ENCODE measurements around the gene CNTNAP2.
"Not testable (repeated sequence)": the region's sequence is repeated elsewhere in the genome, so short reads cannot be mapped to it uniquely, and the experiment has no call there.

Gene CNTNAP2

GRCh38 chr7:148288592-148289151 is 2172.1 kb downstream of the CNTNAP2 start:
- H3K27me3 ChIP-seq (replicated peaks in 2 of 5; ENCODE audit: control insufficient read depth in 4 of 5, insufficient read depth in 5 of 5, low read length in 4 of 5) = no peaks in the 10 kb centered on the region
- H3K9me3 ChIP-seq (ENCODE audit: control extremely low read depth in 1 of 5, control insufficient read depth in 4 of 5, insufficient read depth in 2 of 5, low read depth in 1 of 5, low read length in 4 of 5) = peaks cover 0 to 2% (median 0%) of the 10 kb centered on the region in 5 experiments
- H3K36me3 ChIP-seq (ENCODE audit: control insufficient read depth in 4 of 4, insufficient read depth in 4 of 4, low read length in 3 of 4) = no peaks in the 10 kb centered on the region
- no peak overlapping the region for H3K27ac ChIP-seq (ENCODE audit: insufficient read depth in 1 of 2, low read depth in 1 of 2, low read length in 2 of 2, poor library complexity in 1 of 2, severe bottlenecking in 2 of 2)
- CTCF ChIA-PET = no interaction called here
- no peaks in the 10 kb centered on the region for H3K4me1 ChIP-seq (ENCODE audit: control extremely low read depth in 1 of 4, control insufficient read depth in 4 of 4, insufficient read depth in 4 of 4, low read length in 3 of 4)
- POLR2A ChIA-PET = no interaction called here
- DNase-seq = no peak
- H3K4me3 ChIP-seq (ENCODE audit: control insufficient read depth in 1 of 7, extremely low read depth in 1 of 7, insufficient read depth in 4 of 7, low read depth in 2 of 7, low read length in 6 of 7) = no peak overlapping the region
- 100% methylated on average over 1 of the region's 1 CpG for WGBS (ENCODE audit: insufficient coverage)

- no peaks in the 10 kb centered on the region for H3K36me3 ChIP-seq (ENCODE audit: control insufficient read depth in 4 of 4, insufficient read depth in 4 of 4, low read length in 3 of 4)
- no peaks in the 10 kb centered on the region for H3K27me3 ChIP-seq (replicated peaks in 2 of 5; ENCODE audit: control insufficient read depth in 4 of 5, insufficient read depth in 5 of 5, low read length in 4 of 5)
- DNase-seq = no peak
- POLR2A ChIA-PET = no interaction called here
- no CpG with 5 or more reads among the region's 1 CpG for WGBS (ENCODE audit: insufficient coverage)
- H3K4me3 ChIP-seq (ENCODE audit: control insufficient read depth in 1 of 7, extremely low read depth in 1 of 7, insufficient read depth in 4 of 7, low read depth in 2 of 7, low read length in 6 of 7) = no peak overlapping the region
- no peaks in the 10 kb centered on the region for H3K9me3 ChIP-seq (ENCODE audit: control extremely low read depth in 1 of 5, control insufficient read depth in 4 of 5, insufficient read depth in 2 of 5, low read depth in 1 of 5, low read length in 4 of 5)
- CTCF ChIA-PET = no interaction called here
- no peaks in the 10 kb centered on the region for H3K4me1 ChIP-seq (ENCODE audit: control extremely low read depth in 1 of 4, control insufficient read depth in 4 of 4, insufficient read depth in 4 of 4, low read length in 3 of 4)
- H3K27ac ChIP-seq (ENCODE audit: insufficient read depth in 1 of 2, low read depth in 1 of 2, low read length in 2 of 2, poor library complexity in 1 of 2, severe bottlenecking in 2 of 2) = no peak overlapping the region
These were observed 2173.0 kb downstream of the CNTNAP2 start for GRCh38 chr7:148289630-148290029.

DNA sequence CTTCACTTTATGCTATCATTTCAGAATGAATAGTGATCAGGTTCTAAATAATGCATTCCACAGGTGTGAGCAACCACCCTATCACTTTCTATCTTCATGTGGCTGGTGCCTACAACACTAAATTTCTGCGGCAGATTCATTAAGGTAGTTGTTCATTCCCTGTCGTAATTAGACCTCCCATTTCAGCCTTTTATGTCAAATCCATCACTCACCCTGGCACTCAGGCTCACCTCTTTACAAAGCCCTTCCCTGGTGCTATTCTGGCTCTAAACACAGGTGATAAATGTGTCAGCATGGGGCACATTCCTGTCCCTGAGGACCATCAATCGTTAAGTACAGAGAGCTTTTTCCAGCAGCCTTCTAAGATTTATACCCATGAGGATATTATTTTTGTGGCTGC is 2173.9 kb downstream of the CNTNAP2 start:
- H3K36me3 ChIP-seq (ENCODE audit: control insufficient read depth in 4 of 4, insufficient read depth in 4 of 4, low read length in 3 of 4) = no peaks in the 10 kb centered on the region
- no peak for DNase-seq
- 94% methylated on average over 2 of the region's 3 CpGs for WGBS (ENCODE audit: insufficient coverage)
- ChIA-PET CTCF (no interaction called here), POLR2A (no interaction called here)
- no peak overlapping the region for H3K27ac ChIP-seq (ENCODE audit: insufficient read depth in 1 of 2, low read depth in 1 of 2, low read length in 2 of 2, poor library complexity in 1 of 2, severe bottlenecking in 2 of 2)
- no peaks in the 10 kb centered on the region for H3K9me3 ChIP-seq (ENCODE audit: control extremely low read depth in 1 of 5, control insufficient read depth in 4 of 5, insufficient read depth in 2 of 5, low read depth in 1 of 5, low read length in 4 of 5)
- H3K4me3 ChIP-seq (ENCODE audit: control insufficient read depth in 1 of 7, extremely low read depth in 1 of 7, insufficient read depth in 4 of 7, low read depth in 2 of 7, low read length in 6 of 7) = no peak overlapping the region
- H3K27me3 ChIP-seq (replicated peaks in 2 of 5; ENCODE audit: control insufficient read depth in 4 of 5, insufficient read depth in 5 of 5, low read length in 4 of 5) = no peaks in the 10 kb centered on the region
- no peaks in the 10 kb centered on the region for H3K4me1 ChIP-seq (ENCODE audit: control extremely low read depth in 1 of 4, control insufficient read depth in 4 of 4, insufficient read depth in 4 of 4, low read length in 3 of 4)

GRCh38 chr7:148291799-148292198 is 2175.2 kb downstream of the CNTNAP2 start:
- Histone ChIP-seq H3K4me1 (ENCODE audit: control extremely low read depth in 1 of 4, control insufficient read depth in 4 of 4, insufficient read depth in 4 of 4, low read length in 3 of 4) (no peaks in the 10 kb centered on the region), H3K36me3 (ENCODE audit: control insufficient read depth in 4 of 4, insufficient read depth in 4 of 4, low read length in 3 of 4) (no peaks in the 10 kb centered on the region), H3K4me3 (ENCODE audit: control insufficient read depth in 1 of 7, extremely low read depth in 1 of 7, insufficient read depth in 4 of 7, low read depth in 2 of 7, low read length in 6 of 7) (no peak overlapping the region), H3K27ac (ENCODE audit: insufficient read depth in 1 of 2, low read depth in 1 of 2, low read length in 2 of 2, poor library complexity in 1 of 2, severe bottlenecking in 2 of 2) (no peak overlapping the region), H3K27me3 (replicated peaks in 2 of 5; ENCODE audit: control insufficient read depth in 4 of 5, insufficient read depth in 5 of 5, low read length in 4 of 5) (no peaks in the 10 kb centered on the region), H3K9me3 (ENCODE audit: control extremely low read depth in 1 of 5, control insufficient read depth in 4 of 5, insufficient read depth in 2 of 5, low read depth in 1 of 5, low read length in 4 of 5) (no peaks in the 10 kb centered on the region)
- CTCF ChIA-PET = no interaction called here
- no CpG with 5 or more reads among the region's 1 CpG for WGBS (ENCODE audit: insufficient coverage)
- POLR2A ChIA-PET = no interaction called here
- DNase-seq = no peak

DNA sequence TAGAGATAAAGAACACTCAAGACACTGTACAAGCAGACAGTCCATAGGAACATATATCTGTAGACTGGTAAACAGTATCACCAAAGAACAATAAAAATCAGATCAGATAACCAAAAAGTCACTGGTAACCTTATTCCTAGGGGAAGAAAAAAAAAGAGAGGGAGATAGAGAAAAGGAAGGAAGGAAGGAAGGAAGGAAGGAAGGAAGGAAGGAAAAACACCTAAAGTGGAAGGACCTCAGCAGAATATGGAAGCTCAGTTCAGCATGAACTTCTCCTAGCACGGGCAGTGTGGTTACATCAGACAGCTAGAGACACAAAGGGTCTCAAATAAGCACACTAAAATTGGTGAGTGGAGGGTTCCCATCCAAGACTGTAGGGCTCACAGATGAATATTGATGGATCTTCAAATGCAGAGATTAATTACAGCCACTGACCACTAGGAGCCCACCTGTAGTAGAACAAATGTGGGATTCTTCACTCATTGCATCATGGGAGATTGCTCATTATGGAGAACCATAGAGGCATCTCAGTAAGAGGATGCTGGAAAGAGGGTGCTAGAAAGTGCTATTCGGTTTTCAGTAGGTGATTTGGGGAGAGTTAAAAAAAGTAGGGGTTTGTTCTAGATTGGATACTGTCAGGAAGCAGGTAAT is 2180.5 kb downstream of the CNTNAP2 start:
- 96% methylated on average over 2 of the region's 2 CpGs for WGBS (ENCODE audit: insufficient coverage)
- ChIA-PET POLR2A (no interaction called here), CTCF (no interaction called here)
- no peak overlapping the region for H3K27ac ChIP-seq (ENCODE audit: insufficient read depth in 1 of 2, low read depth in 1 of 2, low read length in 2 of 2, poor library complexity in 1 of 2, severe bottlenecking in 2 of 2)
- H3K36me3 ChIP-seq (ENCODE audit: control insufficient read depth in 4 of 4, insufficient read depth in 4 of 4, low read length in 3 of 4) = no peaks in the 10 kb centered on the region
- no peak for DNase-seq
- no peaks in the 10 kb centered on the region for H3K27me3 ChIP-seq (replicated peaks in 2 of 5; ENCODE audit: control insufficient read depth in 4 of 5, insufficient read depth in 5 of 5, low read length in 4 of 5)
- H3K9me3 ChIP-seq (ENCODE audit: control extremely low read depth in 1 of 5, control insufficient read depth in 4 of 5, insufficient read depth in 2 of 5, low read depth in 1 of 5, low read length in 4 of 5) = no peaks in the 10 kb centered on the region
- no peak overlapping the region for H3K4me3 ChIP-seq (ENCODE audit: control insufficient read depth in 1 of 7, extremely low read depth in 1 of 7, insufficient read depth in 4 of 7, low read depth in 2 of 7, low read length in 6 of 7)
- H3K4me1 ChIP-seq (ENCODE audit: control extremely low read depth in 1 of 4, control insufficient read depth in 4 of 4, insufficient read depth in 4 of 4, low read length in 3 of 4) = no peaks in the 10 kb centered on the region

GRCh38 chr7:148298768-148299167 is 2182.2 kb downstream of the CNTNAP2 start:
- H3K36me3 ChIP-seq (ENCODE audit: control insufficient read depth in 4 of 4, insufficient read depth in 4 of 4, low read length in 3 of 4); CTCF ChIA-PET; POLR2A ChIA-PET; H3K4me1 ChIP-seq (ENCODE audit: control extremely low read depth in 1 of 4, control insufficient read depth in 4 of 4, insufficient read depth in 4 of 4, low read length in 3 of 4); H3K9me3 ChIP-seq (ENCODE audit: control extremely low read depth in 1 of 5, control insufficient read depth in 4 of 5, insufficient read depth in 2 of 5, low read depth in 1 of 5, low read length in 4 of 5); DNase-seq; H3K27ac ChIP-seq (ENCODE audit: insufficient read depth in 1 of 2, low read depth in 1 of 2, low read length in 2 of 2, poor library complexity in 1 of 2, severe bottlenecking in 2 of 2); H3K27me3 ChIP-seq (replicated peaks in 2 of 5; ENCODE audit: control insufficient read depth in 4 of 5, insufficient read depth in 5 of 5, low read length in 4 of 5); H3K4me3 ChIP-seq (ENCODE audit: control insufficient read depth in 1 of 7, extremely low read depth in 1 of 7, insufficient read depth in 4 of 7, low read depth in 2 of 7, low read length in 6 of 7): not testable (repeated sequence)
- WGBS (ENCODE audit: insufficient coverage) = 100% methylated on average over 4 of the region's 7 CpGs

GRCh38 chr7:148299350-148300276 is 2183.0 kb downstream of the CNTNAP2 start:
- Histone ChIP-seq H3K36me3 (ENCODE audit: control insufficient read depth in 4 of 4, insufficient read depth in 4 of 4, low read length in 3 of 4) (no peaks in the 10 kb centered on the region), H3K9me3 (ENCODE audit: control extremely low read depth in 1 of 5, control insufficient read depth in 4 of 5, insufficient read depth in 2 of 5, low read depth in 1 of 5, low read length in 4 of 5) (peaks cover 0 to 3% (median 0%) of the 10 kb centered on the region in 5 experiments)
- POLR2A ChIA-PET = no interaction called here

More at GRCh38 chr7:148299350-148300276, 2183.0 kb downstream of the CNTNAP2 start:
- Histone ChIP-seq H3K4me1 (ENCODE audit: control extremely low read depth in 1 of 4, control insufficient read depth in 4 of 4, insufficient read depth in 4 of 4, low read length in 3 of 4) (peaks cover 0 to 16% (median 15%) of the 10 kb centered on the region in 4 experiments), H3K27me3 (replicated peaks in 2 of 5; ENCODE audit: control insufficient read depth in 4 of 5, insufficient read depth in 5 of 5, low read length in 4 of 5) (no peaks in the 10 kb centered on the region), H3K4me3 (ENCODE audit: control insufficient read depth in 1 of 7, extremely low read depth in 1 of 7, insufficient read depth in 4 of 7, low read depth in 2 of 7, low read length in 6 of 7) (no peak overlapping the region), H3K27ac (ENCODE audit: insufficient read depth in 1 of 2, low read depth in 1 of 2, low read length in 2 of 2, poor library complexity in 1 of 2, severe bottlenecking in 2 of 2) (no peak overlapping the region)
- CTCF ChIA-PET = no interaction called here
- DNase-seq = no peak
- WGBS (ENCODE audit: insufficient coverage) = 90% methylated on average over 7 of the region's 10 CpGs

All from common myeloid progenitor, CD34-positive (primary cell).